Neural cell (in vitro differentiated cells): Measurements from ENCODE around the gene NHSL1. TPM values are rescaled to one million over a fixed set of nuclear protein-coding genes. Genes with fewer than 3 reads are reported as not detected.

ENCODE experiments used
- H2AFZ ChIP-seq: fragments of 200-600, 300-800 bp; sonication (generic), shearing (Covaris generic); 2 replicates; pipeline ENCODE4 v1.6.0; 2014; ENCODE audit warnings: low read depth, mild to moderate bottlenecking, antibody characterized with exemption, low read length, moderate library complexity
- H3F3A ChIP-seq: fragments of 200-600 bp; shearing (Covaris generic); 2 replicates; pipeline ENCODE4 v1.6.1; 2016; ENCODE audit warnings: mild to moderate bottlenecking, moderate library complexity, mixed read lengths, antibody characterized with exemption, low read length; ENCODE audit not compliant: insufficient read depth, poor library complexity, severe bottlenecking
- H3K27ac ChIP-seq: fragments of 200-600, 300-800 bp; sonication (generic), shearing (Covaris generic); 2 replicates; pipeline ENCODE4 v1.5.1; 2014; ENCODE audit warnings: mild to moderate bottlenecking, low read length, moderate library complexity
- H3K27me3 ChIP-seq: fragments of 300-800, 200-600 bp; sonication (generic), shearing (Covaris generic); 2 replicates; pipeline ENCODE4 v1.6.0; 2014; ENCODE audit warnings: mild to moderate bottlenecking, low read depth, low read length, moderate library complexity; ENCODE audit not compliant: insufficient read depth
- H3K36me3 ChIP-seq: fragments of 300-800, 200-600 bp; sonication (generic), shearing (Covaris generic); 2 replicates; pipeline ENCODE4 v1.5.1; 2014; ENCODE audit warnings: mild to moderate bottlenecking, antibody characterized with exemption, low read length, moderate library complexity; ENCODE audit not compliant: insufficient read depth
- H3K4me2 ChIP-seq: fragments of 300-800, 200-600 bp; sonication (generic), shearing (Covaris generic); 2 replicates; pipeline ENCODE4 v1.6.0; 2014; ENCODE audit warnings: mild to moderate bottlenecking, low read length
- H3K4me3 ChIP-seq: fragments of 300-800, 200-600 bp; sonication (generic), shearing (Covaris generic); 2 replicates; pipeline ENCODE4 v1.5.1; 2014; ENCODE audit warnings: mild to moderate bottlenecking, low read length, moderate library complexity
- H3K79me2 ChIP-seq: fragments of 200-600 bp; shearing (Covaris generic); replicated peaks from 2 replicates; pipeline ENCODE4 v1.6.0; 2014; ENCODE audit warnings: mild to moderate bottlenecking, low read length, moderate library complexity; ENCODE audit not compliant: insufficient read depth
- H3K9ac ChIP-seq: fragments of 300-800, 200-600 bp; sonication (generic), shearing (Covaris generic); 2 replicates; pipeline ENCODE4 v1.6.1; 2016; ENCODE audit warnings: mild to moderate bottlenecking, low read length, mixed read lengths
- H3K9me2 ChIP-seq: fragments of 200-600 bp; shearing (Covaris generic); 2 replicates; pipeline ENCODE4 v1.6.1; 2016; ENCODE audit warnings: mild to moderate bottlenecking, low read length, mixed read lengths; ENCODE audit not compliant: insufficient read depth
- H3K9me3 ChIP-seq: fragments of 200-600, 300-800 bp; sonication (generic), shearing (Covaris generic); 2 replicates; pipeline ENCODE4 v1.6.1; 2016; ENCODE audit warnings: mild to moderate bottlenecking, mixed run types, low read length, moderate library complexity, mixed read lengths
- H4K20me1 ChIP-seq: fragments of 200-600 bp; shearing (Covaris generic); 2 replicates; pipeline ENCODE4 v1.6.1; 2016; ENCODE audit warnings: mild to moderate bottlenecking, mixed run types; ENCODE audit not compliant: insufficient read depth
- CTCF ChIP-seq: fragments of 450-650 bp; IDR thresholded peaks from 2 replicates; pipeline ENCODE4 v1.5.1; 2014; ENCODE audit warnings: antibody characterized with exemption, mild to moderate bottlenecking, moderate library complexity; ENCODE audit not compliant: poor library complexity, severe bottlenecking
- EP300 ChIP-seq: fragments of 450-650 bp; conservative IDR thresholded peaks from 2 replicates; pipeline ENCODE4 v1.6.1; 2014; ENCODE audit warnings: antibody characterized with exemption, mild to moderate bottlenecking, moderate library complexity; ENCODE audit not compliant: poor library complexity, severe bottlenecking
- EZH2 ChIP-seq: fragments of 200-600, 300-800 bp; shearing (Covaris generic), sonication (generic); IDR thresholded peaks from 2 replicates; pipeline ENCODE4 v1.6.1; 2014; ENCODE audit warnings: antibody characterized with exemption, low read length, borderline replicate concordance, mild to moderate bottlenecking; ENCODE audit not compliant: insufficient read depth, poor library complexity, severe bottlenecking
- MXI1 ChIP-seq: fragments of 450-650 bp; conservative IDR thresholded peaks from 2 replicates; pipeline ENCODE4 v1.6.1; 2014; ENCODE audit warnings: antibody characterized with exemption, mild to moderate bottlenecking; ENCODE audit not compliant: poor library complexity, severe bottlenecking
- POLR2AphosphoS5 ChIP-seq: IDR thresholded peaks from 2 replicates; pipeline ENCODE4 v1.6.1; 2012
- RAD21 ChIP-seq: fragments of 450-650 bp; conservative IDR thresholded peaks from 2 replicates; pipeline ENCODE4 v1.6.1; 2014; ENCODE audit warnings: antibody characterized with exemption, mild to moderate bottlenecking, moderate library complexity
- SMC3 ChIP-seq: fragments of 450-650 bp; conservative IDR thresholded peaks from 2 replicates; pipeline ENCODE4 v1.6.1; 2014; ENCODE audit warnings: antibody characterized with exemption, mild to moderate bottlenecking, moderate library complexity; ENCODE audit not compliant: poor library complexity
- TAF1 ChIP-seq: IDR thresholded peaks from 2 replicates; pipeline ENCODE4 v1.6.1; 2012; ENCODE audit warnings: low read depth
- polyA plus RNA-seq: library from polyadenylated mRNA; depleted of rRNA; stranded (reverse); fragments of >200 nt; gene quantifications from 2 replicates; pipeline ENCODE4 v1.2.3, GENCODE V29; 2014
- TF ChIP-seq, protein P1 (sequence below): IDR thresholded peaks from 2 replicates; pipeline ENCODE4 v1.6.1; 2012; ENCODE audit warnings: borderline replicate concordance

Gene NHSL1
- polyA plus RNA-seq, 1 donor from 2014 or later, result 2.4 TPM

- no peaks in the 10 kb centered on the region for H3F3A ChIP-seq
- H3K79me2 ChIP-seq, result no peaks in the 10 kb centered on the region
- H4K20me1 ChIP-seq, result no peaks in the 10 kb centered on the region
- H3K9me2 ChIP-seq, result no peaks in the 10 kb centered on the region
- no peak overlapping the region for H3K4me3 ChIP-seq
- no peaks in the 10 kb centered on the region for H3K36me3 ChIP-seq
- TF ChIP-seq SMC3, result no peak
- no peak for TF ChIP-seq TAF1
- no peak for TF ChIP-seq POLR2AphosphoS5
- no peak for TF ChIP-seq EZH2
- no peak for TF ChIP-seq MXI1
- no peak for TF ChIP-seq CTCF
- TF ChIP-seq, protein P1, sequence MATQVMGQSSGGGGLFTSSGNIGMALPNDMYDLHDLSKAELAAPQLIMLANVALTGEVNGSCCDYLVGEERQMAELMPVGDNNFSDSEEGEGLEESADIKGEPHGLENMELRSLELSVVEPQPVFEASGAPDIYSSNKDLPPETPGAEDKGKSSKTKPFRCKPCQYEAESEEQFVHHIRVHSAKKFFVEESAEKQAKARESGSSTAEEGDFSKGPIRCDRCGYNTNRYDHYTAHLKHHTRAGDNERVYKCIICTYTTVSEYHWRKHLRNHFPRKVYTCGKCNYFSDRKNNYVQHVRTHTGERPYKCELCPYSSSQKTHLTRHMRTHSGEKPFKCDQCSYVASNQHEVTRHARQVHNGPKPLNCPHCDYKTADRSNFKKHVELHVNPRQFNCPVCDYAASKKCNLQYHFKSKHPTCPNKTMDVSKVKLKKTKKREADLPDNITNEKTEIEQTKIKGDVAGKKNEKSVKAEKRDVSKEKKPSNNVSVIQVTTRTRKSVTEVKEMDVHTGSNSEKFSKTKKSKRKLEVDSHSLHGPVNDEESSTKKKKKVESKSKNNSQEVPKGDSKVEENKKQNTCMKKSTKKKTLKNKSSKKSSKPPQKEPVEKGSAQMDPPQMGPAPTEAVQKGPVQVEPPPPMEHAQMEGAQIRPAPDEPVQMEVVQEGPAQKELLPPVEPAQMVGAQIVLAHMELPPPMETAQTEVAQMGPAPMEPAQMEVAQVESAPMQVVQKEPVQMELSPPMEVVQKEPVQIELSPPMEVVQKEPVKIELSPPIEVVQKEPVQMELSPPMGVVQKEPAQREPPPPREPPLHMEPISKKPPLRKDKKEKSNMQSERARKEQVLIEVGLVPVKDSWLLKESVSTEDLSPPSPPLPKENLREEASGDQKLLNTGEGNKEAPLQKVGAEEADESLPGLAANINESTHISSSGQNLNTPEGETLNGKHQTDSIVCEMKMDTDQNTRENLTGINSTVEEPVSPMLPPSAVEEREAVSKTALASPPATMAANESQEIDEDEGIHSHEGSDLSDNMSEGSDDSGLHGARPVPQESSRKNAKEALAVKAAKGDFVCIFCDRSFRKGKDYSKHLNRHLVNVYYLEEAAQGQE, result no peak
- TF ChIP-seq EP300, result no peak
- no peak for TF ChIP-seq RAD21
- H3K27ac ChIP-seq, result no peak overlapping the region
- no peaks in the 10 kb centered on the region for H3K9me3 ChIP-seq
- H3K9ac ChIP-seq, result no peak overlapping the region
- H3K4me2 ChIP-seq, result no peak overlapping the region
- no peak overlapping the region for H2AFZ ChIP-seq
- H3K27me3 ChIP-seq, result no peaks in the 10 kb centered on the region
Observed at GRCh38 chr6:138378463-138378862, 120.8 kb downstream of the NHSL1 start.

GRCh38 chr6:138377844-138378243, 121.5 kb downstream of the NHSL1 start, which contains the start of gene SMIM28:
Gene SMIM28, plus strand, starts transcription at chr6:138377905. Its CDS starts 168 bp downstream, at chr6:138378073.
- Histone ChIP-seq H3K4me2 (no peak within 1 kb of the TSS), H2AFZ (no peak within 1 kb of the TSS), H3K27ac (no peak within 1 kb of the TSS), H3F3A (no peaks in the 10 kb centered on the region), H3K36me3 (no peaks in the 10 kb centered on the region), H3K9ac (no peak within 1 kb of the TSS), H3K9me3 (no peaks in the 10 kb centered on the region), H4K20me1 (no peaks in the 10 kb centered on the region), H3K4me3 (no peak within 1 kb of the TSS), H3K27me3 (no peaks in the 10 kb centered on the region), H3K9me2 (no peaks in the 10 kb centered on the region), H3K79me2 (no peaks in the 10 kb centered on the region)
- TF ChIP-seq CTCF, result no peak
- no peak for TF ChIP-seq RAD21
- TF ChIP-seq, protein P1, result no peak
- no peak for TF ChIP-seq SMC3
- TF ChIP-seq TAF1, result no peak
- no peak for TF ChIP-seq EP300
- no peak for TF ChIP-seq MXI1
- TF ChIP-seq EZH2, result no peak
- no peak for TF ChIP-seq POLR2AphosphoS5
